ENCODE measurements around the gene DCP1A.
A peak's percentile ranks its signal among the peaks of the same experiment; 100 is the strongest.
"Not testable (repeated sequence)": the region's sequence is repeated elsewhere in the genome, so short reads cannot be mapped to it uniquely, and the experiment has no call there.

The DCP1A gene

DNA sequence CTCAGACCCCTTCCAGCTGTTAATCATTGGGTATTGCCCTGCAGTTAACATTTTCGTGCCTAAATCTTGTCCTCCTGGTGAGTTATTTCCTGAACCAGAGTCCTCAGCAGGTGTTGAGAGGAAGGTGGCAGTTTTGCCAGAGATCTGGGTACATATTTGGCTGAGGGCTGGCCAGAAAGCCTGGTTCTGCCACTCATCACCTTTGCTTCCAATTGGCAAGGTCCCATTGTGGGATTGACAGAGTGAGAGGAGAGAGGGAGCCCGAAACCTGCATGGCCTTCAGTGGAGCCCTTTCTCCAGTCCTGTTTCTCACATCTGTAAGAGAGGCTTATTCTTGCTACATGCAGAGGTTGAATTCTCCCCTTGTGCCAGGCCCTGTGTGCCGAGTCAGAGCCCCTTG is 82.6 kb downstream of the DCP1A start:
- no peak for DNase-seq (ENCODE audit: low spot score)

DNA sequence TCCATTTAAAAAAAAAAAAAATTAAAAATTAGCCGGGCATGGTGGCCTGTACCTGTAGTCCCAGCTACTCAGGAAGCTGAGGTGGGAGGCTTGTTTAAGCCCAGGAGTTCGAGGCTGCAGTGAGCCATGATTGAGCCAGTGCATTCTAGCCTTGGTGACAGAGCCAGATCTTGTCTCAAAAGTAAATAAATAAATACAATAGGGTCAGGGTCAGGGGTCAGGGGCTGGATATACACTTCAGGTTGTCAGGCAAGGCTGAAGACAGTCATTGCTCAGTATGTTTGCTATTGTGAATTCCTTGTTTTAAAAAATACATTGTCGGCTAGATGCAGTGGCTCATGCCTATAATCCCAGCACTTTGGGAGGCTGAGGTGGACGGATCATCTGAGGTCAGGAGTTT is 83.4 kb downstream of the DCP1A start:
- no peak for DNase-seq (ENCODE audit: low spot score)

DNA sequence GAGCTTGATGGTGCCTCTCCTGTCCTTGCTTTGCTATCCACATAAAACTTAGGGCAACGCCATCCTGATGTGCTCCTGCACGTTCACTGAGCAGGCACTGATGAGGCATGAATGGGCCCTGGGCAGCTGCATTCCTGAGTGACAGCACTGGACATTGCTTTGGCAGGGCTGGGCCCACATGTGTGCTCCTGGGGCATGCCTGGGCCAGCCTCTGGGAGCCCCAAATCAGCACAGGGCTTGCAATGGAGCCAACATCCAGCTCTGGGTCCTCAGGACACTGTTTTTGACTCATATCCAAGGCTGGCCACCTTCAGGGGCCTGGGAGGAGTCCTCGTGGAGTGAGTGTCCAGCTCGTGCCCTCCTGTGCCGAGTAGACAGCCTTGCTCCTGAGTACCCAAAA is 85.6 kb downstream of the DCP1A start:
- no peak for DNase-seq (ENCODE audit: low spot score)

DNA sequence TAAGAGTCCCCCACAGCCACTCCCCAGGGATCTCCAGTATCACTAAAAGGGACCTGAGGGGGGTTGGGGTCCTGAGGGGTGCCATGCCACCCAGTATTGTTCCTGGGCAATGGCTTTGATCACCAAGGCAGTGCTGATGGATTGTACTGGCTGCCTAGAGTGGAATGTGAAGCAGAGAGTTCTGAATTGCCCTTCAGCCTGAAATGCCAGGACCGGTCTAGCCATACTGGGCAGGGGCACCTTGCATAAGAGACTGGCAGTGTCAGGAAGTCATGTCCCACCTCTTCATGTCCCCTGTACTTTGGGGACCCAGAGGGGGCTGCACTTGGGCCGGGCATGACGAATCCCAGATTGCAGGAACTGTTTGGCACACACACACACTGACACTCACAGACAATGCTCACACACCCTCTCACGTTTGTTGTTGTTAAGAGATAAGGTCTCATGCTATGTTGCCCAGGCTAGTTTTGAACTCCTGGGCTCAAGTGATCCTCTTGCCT is 87.0 kb downstream of the DCP1A start:
- no peak for DNase-seq (ENCODE audit: low spot score)

DNA sequence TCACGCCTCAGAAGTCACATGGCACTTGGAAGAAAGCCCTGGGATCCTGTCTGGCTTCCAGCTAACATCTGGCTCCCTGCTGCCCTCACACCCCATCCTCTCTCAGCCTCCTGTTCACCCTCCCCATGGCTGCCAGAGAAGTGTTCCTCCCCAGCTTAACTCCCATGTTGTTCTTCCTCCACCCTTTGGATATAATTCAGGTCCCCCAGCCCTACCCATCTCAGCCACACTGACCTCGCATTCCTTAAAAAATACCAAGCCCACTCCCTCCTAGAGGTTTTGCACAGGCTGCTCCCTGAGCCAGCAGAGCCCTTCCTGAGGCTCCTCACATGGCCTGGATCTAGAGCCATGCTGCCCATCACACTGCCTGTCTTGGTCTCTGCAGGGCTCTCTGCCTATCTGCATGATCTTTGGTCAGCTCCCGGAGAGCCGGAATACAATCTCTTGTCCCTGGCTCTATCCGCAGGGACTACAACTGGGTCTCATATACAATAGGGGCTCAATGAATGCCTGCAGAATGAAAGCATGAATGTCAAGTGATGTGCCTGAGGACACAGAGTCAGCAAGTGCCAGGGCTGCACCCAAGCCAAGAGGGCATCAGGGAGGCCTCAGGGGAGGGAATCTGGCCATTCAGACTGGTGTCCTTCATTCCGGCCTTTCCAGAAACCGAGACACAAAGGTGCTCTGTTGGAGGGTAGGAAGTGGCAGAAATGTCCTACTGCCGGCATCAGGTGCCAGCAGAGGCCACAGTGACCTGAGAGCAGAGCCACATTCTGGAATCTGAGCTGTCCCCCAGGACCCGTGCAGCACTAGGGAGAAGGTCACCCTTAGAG is 87.7 kb downstream of the DCP1A start:
- peak; percentile 48 for DNase-seq (ENCODE audit: low spot score)

- no peak for DNase-seq (ENCODE audit: low spot score)
Measured at GRCh38 chr3:53258600-53259426, 88.5 kb downstream of the DCP1A start.

DNA sequence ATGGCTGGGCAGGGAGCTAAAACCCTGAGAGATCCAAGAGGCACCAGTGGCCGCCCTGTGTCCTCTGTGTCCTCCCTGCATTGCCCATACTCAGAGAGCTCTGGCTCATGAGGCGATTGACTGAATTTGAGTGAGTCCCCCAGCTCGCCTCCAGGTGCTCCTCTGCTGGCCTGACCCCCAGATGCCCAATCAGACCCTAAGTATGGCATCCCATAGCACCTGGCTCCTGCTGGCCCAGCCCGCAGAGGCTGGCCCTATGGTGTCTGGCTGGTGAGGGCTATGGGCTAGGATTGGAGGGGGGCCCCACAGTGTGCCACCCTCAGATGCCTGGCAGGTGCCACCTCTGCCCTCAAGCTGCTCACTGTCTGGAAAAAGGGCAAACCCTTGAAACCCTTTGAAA is 89.9 kb downstream of the DCP1A start:
- DNase-seq (ENCODE audit: low spot score): no peak

- DNase-seq (ENCODE audit: low spot score): no peak
Measured at GRCh38 chr3:53256704-53257055, 90.7 kb downstream of the DCP1A start.

DNA sequence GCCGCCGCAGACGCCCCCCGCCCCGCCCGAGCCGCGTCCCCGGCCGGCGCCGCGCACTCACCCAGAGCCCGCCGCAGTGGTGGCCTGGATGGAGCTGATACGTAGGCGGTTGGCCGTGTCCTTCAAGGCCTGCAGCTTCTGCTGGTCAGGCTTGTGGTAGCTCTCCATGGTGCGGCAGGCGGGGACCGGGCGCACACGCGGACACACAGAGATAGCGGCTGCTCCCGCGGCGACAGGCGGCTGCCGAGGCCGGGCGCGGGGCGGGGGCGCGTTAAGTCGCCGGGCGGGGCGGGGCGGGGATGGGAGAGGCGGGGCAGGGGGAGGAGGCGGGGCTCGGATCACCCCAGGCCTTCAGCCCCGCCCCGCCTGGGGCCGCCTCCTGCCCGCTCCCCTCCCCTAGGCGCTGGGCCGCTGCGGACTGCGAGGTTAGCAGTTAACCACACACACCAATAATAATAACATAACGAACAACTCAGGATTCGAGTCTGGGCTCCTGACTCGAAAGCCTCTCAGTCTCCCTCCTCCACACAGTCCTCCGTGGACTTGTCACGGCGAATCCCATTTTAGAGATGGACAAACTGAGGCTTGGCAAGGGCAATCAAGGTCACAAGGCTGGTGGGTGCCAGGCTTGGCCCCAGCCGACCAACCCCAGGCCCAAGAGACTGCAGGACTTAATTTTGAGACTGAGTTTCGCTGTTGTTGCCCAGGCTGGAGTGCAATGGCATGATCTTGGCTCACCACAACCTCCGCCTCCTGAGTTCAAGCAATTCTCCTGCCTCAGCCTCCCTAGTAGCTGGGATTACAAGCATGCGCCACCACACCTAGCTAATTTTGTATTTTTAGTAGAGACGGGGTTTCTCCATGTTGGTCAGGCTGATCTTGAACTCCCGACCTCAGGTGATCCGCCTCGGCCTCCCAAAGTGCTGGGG is 91.3 kb downstream of the DCP1A start, which contains the start of gene TKT:
Gene TKT, minus strand, starts transcription at position 248 of the 929 bp plus-strand sequence. Its CDS starts 80 bp downstream, at position 168.
- DNase-seq (ENCODE audit: low spot score): peak; percentile 99

- peak; percentile 57 for DNase-seq (ENCODE audit: low spot score)
Measured at GRCh38 chr3:53255423-53255774, 91.9 kb downstream of the DCP1A start.

DNA sequence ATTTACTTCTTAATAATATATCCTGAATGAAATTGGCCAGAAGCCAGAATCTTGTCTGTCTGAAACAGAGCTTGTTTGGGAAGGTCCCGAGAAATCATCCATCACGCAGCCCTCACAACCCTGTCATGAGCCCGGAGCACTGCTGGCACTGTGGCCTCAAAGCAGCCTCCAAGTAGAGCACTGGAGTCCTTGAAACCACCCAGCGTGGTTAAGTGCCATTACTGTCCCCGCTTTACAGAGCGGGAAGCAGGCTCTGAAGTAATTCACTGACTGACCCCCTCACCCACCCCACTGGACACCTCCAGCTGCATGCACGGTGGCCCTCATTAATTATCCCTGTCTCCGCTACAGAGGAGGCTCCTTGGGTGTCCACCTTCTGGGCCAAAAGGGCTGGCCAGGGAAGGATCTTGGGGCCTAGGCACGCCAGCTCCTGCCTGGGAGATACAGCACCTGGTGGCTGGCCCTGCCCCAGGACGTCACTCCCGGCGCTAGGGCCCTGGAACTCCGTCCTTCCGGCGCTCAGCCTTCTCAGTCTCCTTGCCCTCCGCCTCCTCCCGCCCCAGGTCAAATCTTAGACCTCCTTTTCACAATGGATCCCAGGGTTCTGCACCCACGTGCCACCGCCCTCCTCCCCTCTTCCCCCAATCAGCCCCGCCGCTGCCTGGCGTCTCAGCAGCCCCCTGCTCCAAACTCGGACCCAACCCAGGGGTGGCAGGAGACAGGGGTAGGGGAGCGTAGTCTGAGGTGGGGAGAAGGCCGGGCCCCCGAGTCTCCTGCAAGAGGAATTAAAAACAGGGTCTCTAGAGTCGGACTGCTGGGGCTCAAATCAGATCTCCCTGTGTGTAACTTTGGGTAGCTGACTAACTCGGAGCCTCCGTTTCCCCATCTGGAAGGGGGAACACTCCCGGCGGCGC is 92.6 kb downstream of the DCP1A start:
- peak; percentile 77 for DNase-seq (ENCODE audit: low spot score)

DNA sequence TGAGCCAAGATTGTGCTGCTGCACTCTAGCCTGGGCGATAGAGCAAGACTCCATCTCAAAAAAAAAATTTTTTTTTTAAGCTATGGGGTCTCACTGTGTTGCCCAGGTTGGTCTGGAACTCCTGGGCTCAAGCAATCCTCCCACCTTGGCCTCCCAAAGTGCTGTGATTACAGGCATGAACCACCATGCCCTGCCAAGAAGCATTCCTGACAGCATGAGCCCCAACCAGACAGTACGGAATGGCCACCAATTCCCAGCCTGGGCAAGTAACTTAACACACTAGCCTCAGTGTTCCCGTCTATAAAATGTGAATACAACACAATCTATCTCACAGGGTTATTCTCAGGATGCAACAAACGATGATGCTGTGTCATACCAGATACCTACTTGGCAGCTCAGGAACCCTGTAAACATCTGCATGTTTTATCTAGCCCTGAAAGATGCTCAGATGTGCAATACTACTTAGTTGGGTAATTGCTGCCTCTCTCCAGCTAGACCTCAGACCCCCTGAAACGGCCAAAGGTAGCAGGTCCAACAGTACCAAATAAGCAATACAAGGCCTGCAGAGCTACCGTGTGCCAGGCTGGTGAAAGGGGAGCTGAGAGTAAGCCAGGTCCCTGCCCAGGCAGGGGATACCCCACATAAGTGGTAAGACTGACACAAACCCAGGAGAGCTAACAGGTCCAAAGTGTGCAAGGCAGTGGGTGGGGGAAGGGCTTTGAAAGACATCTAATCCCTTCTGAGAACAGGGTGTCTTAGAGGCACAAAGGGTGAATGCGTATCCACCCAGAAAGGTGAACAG is 93.4 kb downstream of the DCP1A start:
- DNase-seq (ENCODE audit: low spot score): no peak

DNA sequence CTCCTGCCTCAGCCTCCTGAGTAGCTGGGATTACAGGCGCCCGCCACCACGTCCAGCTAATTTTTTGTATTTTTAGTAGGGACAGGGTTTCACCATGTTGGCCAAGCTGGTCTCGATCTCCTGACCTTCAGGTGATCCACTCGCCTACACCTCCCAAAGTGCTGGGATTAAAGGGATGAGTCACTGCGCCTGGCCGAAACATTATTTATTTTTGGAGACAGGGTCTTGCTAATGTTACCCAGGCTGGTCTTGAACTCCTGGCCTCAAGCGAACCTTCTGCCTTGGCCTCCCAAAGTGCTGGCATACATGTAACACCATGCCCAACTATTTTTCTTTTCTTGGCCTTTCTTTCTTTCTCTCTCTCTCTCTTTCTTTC is 94.4 kb downstream of the DCP1A start:
- not testable (repeated sequence) for DNase-seq (ENCODE audit: low spot score)

GRCh38 chr3:53252096-53252946 is 95.0 kb downstream of the DCP1A start:
- no peak for DNase-seq (ENCODE audit: low spot score)

DNA sequence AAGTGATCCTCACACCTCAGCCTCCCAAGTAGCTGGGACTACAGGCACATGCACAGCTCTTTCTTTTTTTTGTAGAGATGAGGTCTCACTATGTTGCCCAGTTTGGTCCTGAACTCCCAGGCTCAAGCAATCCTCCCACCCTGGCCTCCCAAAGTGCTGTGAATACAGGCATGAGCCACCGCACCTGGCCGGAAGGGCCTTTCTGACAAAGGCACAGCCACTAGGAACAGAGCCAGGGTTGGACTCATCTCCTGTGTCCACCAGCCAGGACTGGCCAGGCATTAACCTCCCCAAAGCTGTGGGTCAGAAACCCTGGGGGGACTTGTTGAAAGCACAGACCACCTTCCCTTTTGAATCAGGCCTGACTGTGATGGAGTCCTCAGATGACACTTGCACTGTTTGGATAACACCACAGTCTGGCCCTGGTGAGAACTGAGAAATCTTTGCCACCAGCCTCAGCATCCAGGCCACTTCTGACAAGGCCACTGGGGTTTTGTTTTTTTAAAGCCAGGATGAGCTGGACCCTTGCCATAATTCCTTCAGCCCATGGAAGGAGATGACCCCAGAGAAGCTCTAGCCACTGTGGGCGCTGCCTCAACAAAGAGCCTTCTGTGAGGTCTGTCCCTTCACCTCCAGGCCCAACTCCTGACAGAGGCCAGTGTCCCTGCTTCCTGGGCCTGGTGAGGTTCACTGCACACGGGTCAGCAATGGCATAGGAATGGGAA is 96.3 kb downstream of the DCP1A start:
- DNase-seq (ENCODE audit: low spot score): no peak

DNA sequence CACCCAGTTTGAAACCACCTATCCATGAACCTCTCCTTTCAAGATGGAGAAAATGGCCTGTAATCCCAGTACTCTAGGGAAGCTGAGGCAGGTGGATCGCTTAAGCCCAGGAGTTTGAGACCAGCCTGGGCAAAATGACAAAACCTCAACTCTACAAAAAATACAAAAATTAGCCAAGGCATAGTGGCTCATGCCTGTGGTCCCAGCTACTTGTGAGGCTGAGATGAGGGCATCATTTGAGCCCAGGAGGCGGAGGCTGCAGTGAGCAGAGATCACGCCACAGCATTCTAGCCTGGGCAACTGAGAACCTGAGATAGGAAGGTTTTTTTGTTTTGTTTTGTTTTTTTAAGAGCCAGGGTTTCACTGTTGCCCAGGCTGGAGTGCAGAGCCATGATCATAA is 96.9 kb downstream of the DCP1A start:
- no peak for DNase-seq (ENCODE audit: low spot score)

DNA sequence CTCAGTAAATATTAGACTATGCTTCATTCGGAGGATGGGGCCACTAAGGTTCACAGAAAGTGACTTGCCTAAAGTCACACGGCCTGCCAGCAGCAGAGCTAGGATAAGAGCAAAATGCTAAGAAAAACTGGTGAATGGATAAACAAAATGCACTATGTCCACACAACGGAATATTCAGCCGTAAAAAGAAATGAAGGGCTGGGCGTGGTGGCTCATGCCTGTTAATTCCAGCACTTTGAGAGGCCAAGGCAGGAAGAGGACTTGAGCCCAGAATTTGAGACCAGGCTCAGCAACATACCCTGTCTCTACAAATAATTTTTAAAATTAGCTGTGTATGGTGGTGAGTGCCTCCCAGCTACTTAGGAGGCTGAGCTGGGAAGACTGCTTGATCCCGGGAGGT is 99.2 kb downstream of the DCP1A start:
- DNase-seq (ENCODE audit: low spot score): no peak

GRCh38 chr3:53247619-53248018 is 99.7 kb downstream of the DCP1A start:
- DNase-seq (ENCODE audit: low spot score): no peak

DNA sequence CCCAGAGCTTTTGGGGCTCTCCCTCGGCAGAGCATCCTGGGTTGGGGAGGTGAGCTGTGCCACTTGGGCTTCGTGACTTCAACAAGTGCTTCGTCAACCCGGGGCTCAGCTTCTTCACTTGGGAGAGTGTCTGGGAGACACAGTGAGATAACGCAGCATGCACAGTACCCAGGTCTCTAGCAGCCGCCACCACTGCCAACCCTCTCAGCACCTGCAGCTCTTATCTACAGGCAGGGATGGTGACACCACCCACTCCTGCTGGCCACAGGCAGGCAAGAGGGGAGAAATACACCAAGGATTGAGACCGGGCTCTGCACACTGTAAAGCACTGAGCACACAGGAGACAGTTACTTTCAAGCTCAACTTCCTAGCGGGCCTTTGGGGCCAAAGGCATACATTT is 103.1 kb downstream of the DCP1A start:
- DNase-seq (ENCODE audit: low spot score): no peak

All from AG20443 (cell line).